HepG2 (cell line): ENCODE data around the gene DISP2. TPM values are rescaled to one million over a fixed set of nuclear protein-coding genes. Genes with fewer than 3 reads are reported as not detected.

Source experiments
- CEBPG ChIP-seq: IDR thresholded peaks from 2 replicates; pipeline ENCODE4 v1.6.1; 2016
- DNMT3B ChIP-seq: conservative IDR thresholded peaks from 2 replicates; pipeline ENCODE4 v1.6.1; 2016; ENCODE audit warnings: missing biosample characterization, control low read depth
- HDAC1 ChIP-seq: sonication (generic); formaldehyde crosslinking; IDR thresholded peaks from 2 replicates; pipeline ENCODE4 v1.5.1; 2020; ENCODE audit warnings: mild to moderate bottlenecking, missing genetic modification reagents
- HIVEP1 ChIP-seq: sonication (generic); formaldehyde crosslinking; IDR thresholded peaks from 2 replicates; pipeline ENCODE4 v1.4.0; 2020; ENCODE audit warnings: mild to moderate bottlenecking, missing genetic modification reagents
- IRF9 ChIP-seq: sonication (generic); formaldehyde crosslinking; IDR thresholded peaks from 2 replicates; pipeline ENCODE4 v1.8.0; 2022; ENCODE audit warnings: missing genetic modification reagents, mild to moderate bottlenecking, borderline replicate concordance
- KDM5A ChIP-seq: fragments of 200-600 bp; sonication (generic); IDR thresholded peaks from 2 replicates; pipeline ENCODE4 v1.7.0; 2018; ENCODE audit warnings: antibody characterized with exemption, mild to moderate bottlenecking, low read length, borderline replicate concordance
- KLF11 ChIP-seq: IDR thresholded peaks from 2 replicates; pipeline ENCODE4 v1.6.1; 2016; ENCODE audit warnings: missing compliant biosample characterization
- MED1 ChIP-seq: sonication (generic); formaldehyde crosslinking; IDR thresholded peaks from 2 replicates; pipeline ENCODE4 v1.4.0; 2020; ENCODE audit warnings: missing genetic modification reagents
- NFE2 ChIP-seq: sonication (generic); formaldehyde crosslinking; IDR thresholded peaks from 2 replicates; pipeline ENCODE4 v1.4.0; 2020; ENCODE audit warnings: missing genetic modification reagents
- SMAD3 ChIP-seq: sonication (generic); formaldehyde crosslinking; IDR thresholded peaks from 2 replicates; pipeline ENCODE4 v1.4.0; 2020; ENCODE audit warnings: missing genetic modification reagents
- SOX5 ChIP-seq: IDR thresholded peaks from 2 replicates; pipeline ENCODE4 v1.6.1; 2016; ENCODE audit warnings: borderline replicate concordance
- SRSF1 ChIP-seq: fragments of 200-400 bp; formaldehyde crosslinking; optimal IDR thresholded peaks from 2 replicates; pipeline ENCODE3; 2017; ENCODE audit warnings: mild to moderate bottlenecking, low read depth, low read length, moderate library complexity
- ZBTB49 ChIP-seq: sonication (generic); formaldehyde crosslinking; IDR thresholded peaks from 2 replicates; pipeline ENCODE4 v1.4.0; 2020; ENCODE audit warnings: missing genetic modification reagents, borderline replicate concordance
- ZNF350 ChIP-seq: sonication (generic); formaldehyde crosslinking; IDR thresholded peaks from 2 replicates; pipeline ENCODE4 v1.4.0; 2020; ENCODE audit warnings: mild to moderate bottlenecking, low read depth, missing genetic modification reagents, borderline replicate concordance
- ZNF407 ChIP-seq: sonication (generic); formaldehyde crosslinking; IDR thresholded peaks from one replicate; pipeline ENCODE4 v1.5.1; 2020; ENCODE audit warnings: mild to moderate bottlenecking, missing genetic modification reagents; ENCODE audit errors: not compliant biosample characterization
- ZNF589 ChIP-seq: sonication (generic); formaldehyde crosslinking; conservative IDR thresholded peaks from 2 replicates; pipeline ENCODE4 v1.8.0; 2022; ENCODE audit warnings: mild to moderate bottlenecking, moderate library complexity, missing genetic modification reagents
- ZNF780A ChIP-seq: sonication (generic); formaldehyde crosslinking; IDR thresholded peaks from 2 replicates; pipeline ENCODE4 v1.8.0; 2022; ENCODE audit warnings: mild to moderate bottlenecking, missing genetic modification reagents, moderate library complexity
- polyA plus RNA-seq, 8 experiments: library from polyadenylated mRNA; depleted of rRNA in 3 of 8; stranded (reverse) in 7 of 8; unstranded in 1 of 8; fragments of >200 nt; fragmentation: Illumina TruSeq in 4 of 8; extraction: Trizol in 4 of 8; gene quantifications; 2 replicates each; pipeline versions ENCODE4 v1.2.1 to v1.2.3, GENCODE V29; 2011 to 2016; ENCODE audit warnings: low read depth in 4 of 8, missing spikeins in 1 of 8, mixed read lengths in 1 of 8; ENCODE audit not compliant: insufficient read depth in 1 of 8
- total RNA-seq, 5 experiments: library from RNA; depleted of rRNA; stranded (reverse); fragments of >200 nt; fragmentation: Illumina TruSeq; extraction: Trizol; gene quantifications; 2 replicates each; pipeline ENCODE4 v1.2.3, GENCODE V29; 2016; ENCODE audit warnings: low read depth in 1 of 5

The DISP2 gene
- total and polyA plus RNA-seq, 2 of the 13 experiments (the other 11 are each of a cell fraction or from before 2014, with no cell fraction given) = 0.09 to 0.32 TPM

GRCh38 chr15:40367686-40368611 lies 9.9 kb downstream of the DISP2 start (continued):
- TF ChIP-seq ZNF407 (CRISPR knock-in tag) (peak; percentile 89), ZNF589 (CRISPR knock-in tag) (peak; percentile 95), SRSF1 (peak; percentile 49), ZNF350 (CRISPR knock-in tag) (peak; percentile 74), HDAC1 (peak; percentile 64), CEBPG (peak; percentile 36; the same call in 1 of the 2 replicates), DNMT3B (CRISPR knock-in tag) (0 out of 2 replicates have a peak, but pooled peaks have one; percentile 58), MED1 (peak; percentile 63), SMAD3 (CRISPR knock-in tag) (peak; percentile 68; the same call in 1 of the 2 replicates), NFE2 (0 out of 2 replicates have a peak, but pooled peaks have one; percentile 38), ZBTB49 (CRISPR knock-in tag) (no peak), SOX5 (peak; percentile 24; the same call in 1 of the 2 replicates), ZNF780A (CRISPR knock-in tag) (peak; percentile 92; the same call in 1 of the 2 replicates), KLF11 (CRISPR knock-in tag) (peak; percentile 74; the same call in 1 of the 2 replicates), KDM5A (no peak), IRF9 (peak; percentile 91), HIVEP1 (CRISPR knock-in tag) (peak; percentile 91)
